ELR (cell line): ENCODE measurements around the gene TAGAP.
A peak's percentile ranks its signal among the peaks of the same experiment; 100 is the strongest.

Experiments used
- DNase-seq: peaks from one replicate; pipeline ENCODE4 v3.0.0-alpha.2; 2015; ENCODE audit warnings: low read depth

TAGAP gene

GRCh38 chr6:159071843-159072769 is 27.3 kb upstream of the TAGAP start:
- DNase-seq, result no peak

GRCh38 chr6:159068904-159069578 is 24.2 kb upstream of the TAGAP start:
- no peak for DNase-seq

- peak; percentile 9 for DNase-seq
Observed at GRCh38 chr6:159067334-159067733, 22.5 kb upstream of the TAGAP start.

GRCh38 chr6:159066483-159066882 is 21.7 kb upstream of the TAGAP start:
- no peak for DNase-seq

- no peak for DNase-seq
Observed at GRCh38 chr6:159065759-159066329, 21.1 kb upstream of the TAGAP start.

GRCh38 chr6:159065091-159065490 is 20.3 kb upstream of the TAGAP start:
- DNase-seq, result no peak

- no peak for DNase-seq
Observed at GRCh38 chr6:159064477-159064876, 19.7 kb upstream of the TAGAP start.

- no peak for DNase-seq
Observed at GRCh38 chr6:159063549-159063948, 18.8 kb upstream of the TAGAP start.

- no peak for DNase-seq
Observed at GRCh38 chr6:159062976-159063375, 18.2 kb upstream of the TAGAP start.

- DNase-seq, result no peak
Observed at GRCh38 chr6:159062564-159062945, 17.8 kb upstream of the TAGAP start.

- no peak for DNase-seq
Observed at GRCh38 chr6:159061805-159062563, 17.2 kb upstream of the TAGAP start.

- DNase-seq, result no peak
Observed at GRCh38 chr6:159061146-159061545, 16.4 kb upstream of the TAGAP start.

GRCh38 chr6:159059885-159060506 is 15.2 kb upstream of the TAGAP start:
- DNase-seq, result no peak

GRCh38 chr6:159059141-159059540 is 14.3 kb upstream of the TAGAP start:
- no peak for DNase-seq

GRCh38 chr6:159056899-159057298 is 12.1 kb upstream of the TAGAP start:
- DNase-seq, result no peak

GRCh38 chr6:159056432-159056831 is 11.6 kb upstream of the TAGAP start:
- no peak for DNase-seq

GRCh38 chr6:159056003-159056402 is 11.2 kb upstream of the TAGAP start:
- no peak for DNase-seq

GRCh38 chr6:159053781-159054398 is 9.1 kb upstream of the TAGAP start:
- no peak for DNase-seq

- DNase-seq, result no peak
Observed at GRCh38 chr6:159052720-159053119, 7.9 kb upstream of the TAGAP start.

GRCh38 chr6:159047891-159048685 is 3.3 kb upstream of the TAGAP start:
- no peak for DNase-seq

GRCh38 chr6:159045801-159046200 is 1.0 kb upstream of the TAGAP start:
- DNase-seq, result no peak
